ENCODE measurements around the gene CUL9. TPM values are rescaled to one million over a fixed set of nuclear protein-coding genes. Genes with fewer than 3 reads are reported as not detected.

The CUL9 gene
- total and polyA plus RNA-seq, 8 donors = 35.9 to 55.1 (median 41.0) TPM

DNA sequence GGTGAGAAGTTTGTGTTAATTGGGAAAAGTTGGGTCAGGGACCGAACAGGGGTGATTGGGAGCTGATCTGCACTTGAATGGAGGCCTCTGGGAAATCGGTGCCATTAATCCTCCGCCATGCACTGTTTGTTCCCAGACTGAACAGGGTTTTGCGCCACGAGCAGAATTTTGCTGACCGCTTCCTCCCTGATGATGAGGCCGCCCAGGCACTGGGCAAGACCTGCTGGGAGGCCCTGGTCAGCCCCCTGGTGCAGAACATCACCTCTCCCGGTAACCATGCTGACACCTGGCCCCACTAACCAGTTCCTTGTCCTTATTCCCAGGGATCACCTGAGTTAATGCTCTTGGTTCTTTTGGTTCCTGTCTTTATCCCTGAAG lies 21.7 kb downstream of the CUL9 start:
- Histone ChIP-seq H3K36me3 (peaks cover 0 to 71% of the 10 kb centered on the region in 2 donors), H3K4me3 (no peak overlapping the region), H3K4me1 (no peaks in the 10 kb centered on the region), H3K27me3 (no peaks in the 10 kb centered on the region), H3K27ac (no peak overlapping the region), H3K9me3 (no peaks in the 10 kb centered on the region)
- peak in 1 of 4 donors; percentile 14 for DNase-seq
- intact Hi-C loops (cut with DNase I) = no loop called here
- no peak for ATAC-seq
- no peak for TF ChIP-seq CTCF (IDR thresholded peaks at IDR 0.05)

DNA sequence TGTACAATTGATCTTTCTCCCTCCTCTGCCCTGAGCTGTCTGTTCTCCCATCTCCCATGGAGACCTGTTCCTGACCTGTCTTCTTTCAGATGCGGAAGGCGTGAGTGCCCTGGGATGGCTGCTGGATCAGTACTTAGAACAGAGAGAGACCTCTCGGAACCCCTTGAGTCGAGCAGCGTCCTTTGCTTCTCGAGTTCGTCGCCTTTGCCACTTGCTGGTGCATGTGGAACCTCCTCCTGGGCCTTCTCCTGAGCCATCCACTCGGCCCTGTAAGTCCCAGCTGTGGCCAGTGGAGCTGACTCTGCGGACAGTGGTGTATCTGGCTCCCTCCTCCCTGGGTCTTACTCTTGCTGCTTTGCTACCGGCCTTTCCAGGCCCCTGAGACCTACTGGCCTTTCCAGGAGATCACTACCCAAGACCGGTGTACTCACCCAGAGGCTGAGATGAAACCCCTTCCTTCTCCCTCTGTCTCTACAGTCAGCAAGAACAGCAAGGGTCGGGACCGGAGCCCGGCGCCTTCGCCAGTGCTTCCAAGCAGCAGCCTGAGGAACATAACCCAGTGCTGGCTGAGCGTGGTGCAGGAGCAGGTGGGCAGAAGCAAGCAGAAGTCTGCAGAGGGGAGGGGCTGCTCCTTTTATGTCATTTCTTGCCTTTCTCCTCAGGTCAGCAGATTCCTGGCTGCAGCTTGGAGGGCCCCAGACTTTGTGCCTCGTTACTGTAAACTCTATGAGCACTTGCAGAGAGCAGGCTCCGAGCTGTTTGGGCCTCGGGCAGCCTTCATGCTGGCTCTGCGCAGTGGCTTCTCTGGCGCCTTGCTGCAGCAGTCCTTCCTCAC lies 22.5 kb downstream of the CUL9 start:
- intact Hi-C loops (cut with DNase I) = no loop called here
- Histone ChIP-seq H3K27ac (no peak overlapping the region), H3K4me1 (no peaks in the 10 kb centered on the region), H3K36me3 (peaks cover 0 to 63% of the 10 kb centered on the region in 2 donors), H3K9me3 (no peaks in the 10 kb centered on the region), H3K27me3 (no peaks in the 10 kb centered on the region), H3K4me3 (no peak overlapping the region)
- TF ChIP-seq CTCF (IDR thresholded peaks at IDR 0.05) = no peak
- peak in 1 of 4 donors; percentile 14 for DNase-seq
- ATAC-seq = no peak

DNA sequence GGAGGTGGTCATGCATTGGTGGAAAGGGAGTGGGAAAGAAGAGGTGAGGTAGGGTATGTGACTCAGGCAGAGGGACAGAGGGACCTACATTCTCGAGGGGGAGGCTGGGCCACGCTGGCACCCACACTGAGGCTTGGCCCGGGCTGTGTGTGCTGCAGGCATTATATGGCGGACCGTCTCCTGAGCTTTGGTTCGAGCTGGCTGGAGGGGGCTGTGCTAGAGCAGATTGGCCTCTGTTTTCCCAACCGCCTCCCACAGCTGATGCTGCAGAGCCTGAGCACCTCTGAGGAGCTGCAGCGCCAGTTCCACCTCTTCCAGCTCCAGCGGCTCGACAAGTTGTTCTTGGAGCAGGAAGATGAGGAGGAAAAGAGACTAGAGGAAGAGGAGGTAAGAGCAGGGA lies 23.9 kb downstream of the CUL9 start:
- no peak overlapping the region for H3K27ac ChIP-seq
- H3K4me1 ChIP-seq = no peaks in the 10 kb centered on the region
- no peaks in the 10 kb centered on the region for H3K9me3 ChIP-seq
- no peak for ATAC-seq
- intact Hi-C loops (cut with DNase I) = no loop called here
- no peak overlapping the region for H3K4me3 ChIP-seq
- peak in 1 of 4 donors; percentile 5 for DNase-seq
- TF ChIP-seq CTCF (IDR thresholded peaks at IDR 0.05) = no peak
- peaks cover 0 to 53% of the 10 kb centered on the region in 2 donors for H3K36me3 ChIP-seq
- H3K27me3 ChIP-seq = no peaks in the 10 kb centered on the region

GRCh38 chr6:43207286-43207685 lies 25.3 kb downstream of the CUL9 start:
- Histone ChIP-seq H3K9me3 (no peaks in the 10 kb centered on the region), H3K27me3 (no peaks in the 10 kb centered on the region), H3K27ac (no peak overlapping the region), H3K4me3 (no peak overlapping the region), H3K4me1 (no peaks in the 10 kb centered on the region), H3K36me3 (peaks cover 0 to 47% of the 10 kb centered on the region in 2 donors)
- no peak for TF ChIP-seq CTCF (IDR thresholded peaks at IDR 0.05)
- ATAC-seq = no peak
- intact Hi-C loops (cut with DNase I) = no loop called here
- no peak for DNase-seq

DNA sequence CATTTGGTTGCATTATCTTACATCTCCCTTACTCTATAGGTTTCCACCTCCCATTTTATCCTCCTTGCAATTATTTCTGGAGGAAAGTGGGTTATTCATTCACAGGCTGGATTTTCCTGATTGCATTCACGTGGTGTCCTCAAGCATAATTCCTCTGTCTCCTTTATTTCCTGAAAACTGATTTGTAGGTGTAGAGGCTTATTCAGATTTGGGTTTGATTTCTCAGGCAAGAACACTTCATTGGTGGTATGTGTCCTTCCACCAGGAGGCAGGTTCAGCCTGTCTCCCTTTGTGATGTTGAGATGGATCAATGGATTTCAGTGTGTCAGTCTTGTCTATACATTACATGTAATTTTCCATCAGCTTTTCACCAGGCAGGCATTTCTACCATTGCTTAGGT lies 30.0 kb downstream of the CUL9 start:
- Histone ChIP-seq H3K4me1 (no peaks in the 10 kb centered on the region), H3K36me3 (peaks cover 0 to 47% of the 10 kb centered on the region in 2 donors), H3K9me3 (no peaks in the 10 kb centered on the region), H3K27ac (no peak overlapping the region), H3K4me3 (no peak overlapping the region), H3K27me3 (no peaks in the 10 kb centered on the region)
- no peak for TF ChIP-seq CTCF (IDR thresholded peaks at IDR 0.05)
- ATAC-seq (no peak), DNase-seq (peak in 1 of 4 donors; percentile 26)
- intact Hi-C loops (cut with DNase I) = no loop called here
